ENCODE results near the gene TBRG1.

Gene TBRG1

DNA sequence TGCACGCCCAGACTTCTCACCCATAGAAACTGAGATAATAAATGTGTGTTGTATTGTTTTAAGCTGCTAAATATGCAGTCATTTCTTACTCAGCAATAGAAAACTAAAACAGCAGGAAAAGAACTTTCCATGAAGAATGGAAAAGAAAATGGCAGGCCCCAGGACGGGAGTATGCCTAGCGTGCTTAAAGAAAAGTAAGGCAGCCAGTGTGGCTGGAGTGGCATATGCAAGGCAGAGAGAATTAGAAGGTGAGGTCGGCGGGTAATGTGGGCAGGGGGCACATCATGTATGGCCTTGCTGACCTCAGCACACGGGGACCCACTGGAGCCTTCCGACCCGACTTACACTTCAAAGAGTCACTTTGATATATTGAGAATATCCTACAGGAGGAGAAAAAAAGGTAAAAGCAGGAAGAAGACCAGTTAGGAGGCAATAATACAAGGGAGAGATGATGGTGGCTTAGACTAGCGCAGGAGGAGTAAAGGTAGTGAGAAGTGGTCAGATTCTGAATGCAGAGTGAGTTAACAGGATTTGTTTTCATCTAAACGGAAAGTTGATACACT is 20.5 kb downstream of the TBRG1 start:
- no peak for DNase-seq (ENCODE audit: low read depth)
- no peak overlapping the region for H3K4me3 ChIP-seq (ENCODE audit: low read depth, low read length)
- TF ChIP-seq, protein P1, sequence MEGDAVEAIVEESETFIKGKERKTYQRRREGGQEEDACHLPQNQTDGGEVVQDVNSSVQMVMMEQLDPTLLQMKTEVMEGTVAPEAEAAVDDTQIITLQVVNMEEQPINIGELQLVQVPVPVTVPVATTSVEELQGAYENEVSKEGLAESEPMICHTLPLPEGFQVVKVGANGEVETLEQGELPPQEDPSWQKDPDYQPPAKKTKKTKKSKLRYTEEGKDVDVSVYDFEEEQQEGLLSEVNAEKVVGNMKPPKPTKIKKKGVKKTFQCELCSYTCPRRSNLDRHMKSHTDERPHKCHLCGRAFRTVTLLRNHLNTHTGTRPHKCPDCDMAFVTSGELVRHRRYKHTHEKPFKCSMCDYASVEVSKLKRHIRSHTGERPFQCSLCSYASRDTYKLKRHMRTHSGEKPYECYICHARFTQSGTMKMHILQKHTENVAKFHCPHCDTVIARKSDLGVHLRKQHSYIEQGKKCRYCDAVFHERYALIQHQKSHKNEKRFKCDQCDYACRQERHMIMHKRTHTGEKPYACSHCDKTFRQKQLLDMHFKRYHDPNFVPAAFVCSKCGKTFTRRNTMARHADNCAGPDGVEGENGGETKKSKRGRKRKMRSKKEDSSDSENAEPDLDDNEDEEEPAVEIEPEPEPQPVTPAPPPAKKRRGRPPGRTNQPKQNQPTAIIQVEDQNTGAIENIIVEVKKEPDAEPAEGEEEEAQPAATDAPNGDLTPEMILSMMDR (IDR thresholded peaks at IDR 0.05; ENCODE audit: insufficient read depth, low read depth, low read length, missing control alignments) = no peak

DNA sequence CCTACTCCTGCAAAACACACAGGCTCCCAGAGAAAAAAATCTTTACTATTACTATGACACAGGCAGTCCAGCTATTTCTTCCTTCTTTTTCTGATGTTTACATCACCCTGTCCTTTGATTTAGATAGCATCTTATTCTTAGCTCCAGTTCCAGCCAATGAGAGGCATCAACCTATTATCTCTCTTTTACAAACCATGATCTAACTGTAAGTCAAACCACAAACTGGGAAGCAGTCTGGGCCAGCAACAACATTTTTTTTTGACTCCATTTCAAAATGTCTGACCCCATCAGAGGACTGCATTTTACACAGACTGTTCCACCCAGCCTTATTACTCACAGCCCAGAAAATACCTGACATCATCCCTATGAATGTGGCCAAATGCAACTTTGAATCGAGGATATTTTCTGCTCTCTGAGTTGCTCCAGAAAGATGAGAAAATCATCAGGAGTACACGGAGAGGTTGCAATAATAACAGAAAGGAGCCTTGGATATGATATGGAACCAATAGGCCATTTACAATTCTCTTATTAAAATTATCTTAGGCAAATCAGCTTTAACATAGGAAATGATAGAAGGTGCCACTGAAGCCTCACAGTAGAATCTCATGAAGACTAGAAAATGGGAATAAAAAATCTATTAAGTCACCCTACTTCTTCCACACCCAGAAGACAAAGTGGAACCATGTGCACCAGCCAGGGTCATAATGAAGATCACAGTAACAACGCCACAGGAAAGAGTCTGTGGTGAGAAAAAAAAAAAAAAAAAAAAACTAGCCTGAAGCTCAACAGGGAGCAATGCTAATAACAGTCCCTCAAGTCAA is 21.2 kb downstream of the TBRG1 start:
- no peak overlapping the region for H3K4me3 ChIP-seq (ENCODE audit: low read depth, low read length)
- DNase-seq (ENCODE audit: low read depth) = no peak
- TF ChIP-seq, protein P1 (IDR thresholded peaks at IDR 0.05; ENCODE audit: insufficient read depth, low read depth, low read length, missing control alignments) = no peak

DNA sequence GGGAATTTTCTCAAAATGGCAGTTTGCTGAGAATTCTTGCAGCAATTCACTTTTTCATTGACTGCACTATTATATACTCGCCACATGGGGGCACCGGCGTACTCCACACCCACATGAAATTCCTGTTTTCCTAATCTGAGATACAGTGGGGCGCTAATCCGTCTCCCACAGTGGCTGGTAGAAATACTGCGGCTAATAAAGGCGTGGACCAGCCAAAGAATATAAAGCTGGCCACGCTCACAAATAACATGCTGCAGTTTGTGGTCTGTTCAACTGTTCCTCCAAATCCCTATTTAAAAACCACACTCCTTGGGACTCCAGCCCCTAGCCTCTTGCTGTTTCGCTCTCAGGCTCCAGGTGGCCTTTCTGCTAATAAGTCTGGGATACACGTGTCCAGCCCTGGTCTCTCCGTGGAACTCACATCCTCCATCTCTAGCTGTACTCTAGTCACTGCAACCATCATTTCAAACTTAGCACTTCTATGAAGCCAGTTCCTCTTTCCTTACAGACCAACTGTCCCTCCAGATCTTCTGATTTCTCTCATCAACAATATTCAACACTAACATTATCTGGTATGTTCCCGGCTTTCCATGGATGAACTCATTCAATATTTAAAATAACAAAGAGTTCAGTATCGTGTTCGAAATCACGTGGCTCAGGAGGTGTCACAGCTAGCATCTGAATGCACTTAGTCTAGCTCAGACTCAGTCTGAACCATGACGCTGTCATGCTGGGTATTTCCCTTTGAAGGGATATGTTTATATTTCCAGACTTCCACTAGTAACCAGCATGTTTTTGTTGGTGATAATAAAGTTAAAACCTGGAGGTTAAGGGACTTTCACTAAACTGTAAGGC is 22.0 kb downstream of the TBRG1 start:
- TF ChIP-seq, protein P1 (IDR thresholded peaks at IDR 0.05; ENCODE audit: insufficient read depth, low read depth, low read length, missing control alignments) = peak; percentile 75
- H3K4me3 ChIP-seq (ENCODE audit: low read depth, low read length) = no peak overlapping the region

DNA sequence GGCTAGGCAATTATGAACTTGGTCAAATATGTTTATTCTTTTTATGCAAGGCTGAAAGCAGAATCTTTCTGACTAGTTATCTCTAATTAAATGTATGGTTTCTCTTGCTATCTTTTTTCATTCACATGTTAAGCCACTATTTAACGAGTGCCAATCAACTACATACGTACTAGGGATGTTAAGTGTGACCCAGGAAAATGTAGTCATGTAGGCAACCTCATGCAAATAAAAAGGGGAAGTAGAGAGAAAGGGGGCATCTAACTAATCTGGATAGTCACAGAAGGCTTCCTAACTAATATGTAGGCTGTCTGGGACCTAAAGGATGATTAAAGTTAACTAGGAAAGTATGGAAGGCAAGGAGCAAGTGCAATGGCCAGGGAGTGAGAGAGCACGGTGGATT is 23.5 kb downstream of the TBRG1 start:
- no peak for DNase-seq (ENCODE audit: low read depth)
- TF ChIP-seq, protein P1 (IDR thresholded peaks at IDR 0.05; ENCODE audit: insufficient read depth, low read depth, low read length, missing control alignments) = no peak
- no peak overlapping the region for H3K4me3 ChIP-seq (ENCODE audit: low read depth, low read length)

More for the DNA sequence above, 22.0 kb downstream of the TBRG1 start:
- peak; percentile 55 for DNase-seq (ENCODE audit: low read depth)

DNA sequence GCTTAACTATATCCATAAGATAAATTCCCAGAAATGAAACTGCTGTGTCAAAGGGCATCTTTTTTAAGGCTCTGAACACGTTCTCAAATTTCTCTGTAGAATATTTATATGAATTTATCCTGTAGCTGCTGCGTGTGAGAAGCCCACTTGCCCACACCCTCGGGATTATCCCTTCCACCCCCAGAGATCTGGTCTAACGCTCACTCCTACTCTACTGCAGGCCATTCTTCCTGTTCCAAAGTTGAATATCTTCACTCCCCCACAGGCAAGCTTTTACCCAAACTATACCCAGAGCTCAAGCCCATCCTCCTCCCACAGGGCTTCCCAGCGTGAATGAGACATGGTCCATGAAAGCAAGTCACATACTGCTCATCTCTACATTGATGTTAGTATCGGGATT is 25.9 kb downstream of the TBRG1 start:
- H3K4me3 ChIP-seq (ENCODE audit: low read depth, low read length) = no peak overlapping the region
- TF ChIP-seq, protein P1 (IDR thresholded peaks at IDR 0.05; ENCODE audit: insufficient read depth, low read depth, low read length, missing control alignments) = no peak
- DNase-seq (ENCODE audit: low read depth) = no peak

DNA sequence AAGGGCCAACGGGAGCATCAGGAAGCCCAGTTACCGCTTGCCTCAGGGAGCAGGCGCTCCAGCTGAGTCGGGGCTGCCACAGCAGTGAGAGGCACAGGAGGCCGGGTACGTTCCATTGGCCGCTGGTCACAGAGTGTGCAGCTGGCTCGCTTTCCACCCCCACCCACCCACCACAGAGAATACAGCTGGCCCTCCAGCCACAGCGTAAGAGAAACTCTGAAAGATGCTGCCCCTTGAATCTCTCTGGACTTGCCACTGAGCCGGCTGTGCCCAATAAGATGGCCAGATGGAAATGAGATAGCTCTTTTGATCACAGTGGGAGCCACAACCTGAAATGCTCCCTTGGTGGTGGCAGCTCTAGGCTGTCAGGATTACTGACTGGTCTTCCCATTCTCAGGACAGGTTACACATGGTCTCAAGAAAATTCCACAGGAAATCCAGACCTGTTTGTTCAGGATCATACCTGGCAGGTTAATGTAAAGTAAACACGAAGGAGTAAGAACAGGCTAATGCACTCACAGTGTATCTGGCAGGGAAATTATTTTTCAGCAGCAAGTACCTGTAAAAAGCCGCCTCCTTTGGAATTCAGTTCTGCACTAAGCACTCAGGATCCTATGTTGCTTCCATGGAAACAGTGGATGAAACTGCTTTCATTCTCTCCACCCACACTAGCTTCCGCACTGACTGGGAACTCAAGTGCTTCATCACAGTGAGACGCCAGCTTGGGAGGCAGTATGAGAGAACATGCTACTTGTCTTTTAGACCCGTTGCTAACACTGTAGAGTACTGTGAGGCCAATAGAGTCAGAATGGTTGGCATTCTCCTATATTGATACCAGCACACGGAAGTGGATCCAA is 34.3 kb downstream of the TBRG1 start:
- TF ChIP-seq, protein P1 (IDR thresholded peaks at IDR 0.05; ENCODE audit: insufficient read depth, low read depth, low read length, missing control alignments) = no peak
- no peak for DNase-seq (ENCODE audit: low read depth)
- H3K4me3 ChIP-seq (ENCODE audit: low read depth, low read length) = no peak overlapping the region
